Renal cortex interstitium (tissue), 11 donors: ENCODE results near the gene RBM15. TPM values are rescaled to one million over a fixed set of nuclear protein-coding genes. Genes with fewer than 3 reads are reported as not detected.

Experiments
- DNase-seq, 11 donors: peaks; one replicate each; pipeline ENCODE4 v3.0.0-alpha.2; 2013; ENCODE audit warnings: low read depth in 9 of 11, low spot score in 4 of 11; ENCODE audit errors: extremely low read depth in 1 of 11
- polyA plus RNA-seq, 3 donors: library from polyadenylated mRNA; unstranded; fragments of 120-200 nt; gene quantifications; one replicate each; pipeline ENCODE4 v1.2.1, GENCODE V29; 2013; ENCODE audit not compliant: insufficient read length in 3 of 3

The RBM15 gene
- polyA plus RNA-seq, 3 donors = 11.6 to 14.7 (median 11.9) TPM

DNA sequence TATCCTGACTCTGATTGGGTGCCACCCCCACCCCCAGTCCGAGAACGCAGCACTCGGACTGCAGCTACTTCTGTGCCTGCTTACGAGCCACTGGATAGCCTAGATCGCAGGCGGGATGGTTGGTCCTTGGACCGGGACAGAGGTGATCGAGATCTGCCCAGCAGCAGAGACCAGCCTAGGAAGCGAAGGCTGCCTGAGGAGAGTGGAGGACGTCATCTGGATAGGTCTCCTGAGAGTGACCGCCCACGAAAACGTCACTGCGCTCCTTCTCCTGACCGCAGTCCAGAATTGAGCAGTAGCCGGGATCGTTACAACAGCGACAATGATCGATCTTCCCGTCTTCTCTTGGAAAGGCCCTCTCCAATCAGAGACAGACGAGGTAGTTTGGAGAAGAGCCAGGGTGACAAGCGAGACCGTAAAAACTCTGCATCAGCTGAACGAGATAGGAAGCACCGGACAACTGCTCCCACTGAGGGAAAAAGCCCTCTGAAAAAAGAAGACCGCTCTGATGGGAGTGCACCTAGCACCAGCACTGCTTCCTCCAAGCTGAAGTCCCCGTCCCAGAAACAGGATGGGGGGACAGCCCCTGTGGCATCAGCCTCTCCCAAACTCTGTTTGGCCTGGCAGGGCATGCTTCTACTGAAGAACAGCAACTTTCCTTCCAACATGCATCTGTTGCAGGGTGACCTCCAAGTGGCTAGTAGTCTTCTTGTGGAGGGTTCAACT lies 2.1 kb downstream of the RBM15 start:
- DNase-seq = no peak

GRCh38 chr1:110341872-110342331 lies 2.7 kb downstream of the RBM15 start:
- DNase-seq = no peak

- DNase-seq = no peak
These were observed 4.1 kb downstream of the RBM15 start for GRCh38 chr1:110343249-110343648.

GRCh38 chr1:110344152-110344551 lies 5.0 kb downstream of the RBM15 start:
- no peak for DNase-seq

- DNase-seq = no peak
These were observed 6.3 kb downstream of the RBM15 start for GRCh38 chr1:110345480-110345879.

GRCh38 chr1:110346690-110347089 lies 7.5 kb downstream of the RBM15 start:
- no peak for DNase-seq

GRCh38 chr1:110347182-110347893 lies 8.2 kb downstream of the RBM15 start:
- DNase-seq = no peak

DNA sequence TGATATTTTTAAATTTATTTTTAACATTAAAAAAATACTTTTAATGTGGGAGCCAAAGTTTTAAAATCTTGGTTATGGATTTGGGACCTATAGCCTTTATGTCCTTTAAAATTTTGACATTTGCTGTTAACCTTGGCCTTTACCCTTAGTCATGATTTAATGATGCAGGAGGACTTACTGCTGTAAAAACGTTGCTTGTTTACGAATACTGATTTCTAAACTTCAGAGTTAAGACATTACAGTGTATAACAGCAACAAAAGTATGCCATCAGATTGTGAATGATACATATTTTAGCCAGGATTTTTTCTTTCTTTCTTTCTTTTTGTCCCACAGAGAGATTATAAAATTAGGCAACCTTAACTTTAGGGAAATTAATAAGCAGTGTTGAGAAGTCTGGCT lies 8.9 kb downstream of the RBM15 start:
- no peak for DNase-seq

DNA sequence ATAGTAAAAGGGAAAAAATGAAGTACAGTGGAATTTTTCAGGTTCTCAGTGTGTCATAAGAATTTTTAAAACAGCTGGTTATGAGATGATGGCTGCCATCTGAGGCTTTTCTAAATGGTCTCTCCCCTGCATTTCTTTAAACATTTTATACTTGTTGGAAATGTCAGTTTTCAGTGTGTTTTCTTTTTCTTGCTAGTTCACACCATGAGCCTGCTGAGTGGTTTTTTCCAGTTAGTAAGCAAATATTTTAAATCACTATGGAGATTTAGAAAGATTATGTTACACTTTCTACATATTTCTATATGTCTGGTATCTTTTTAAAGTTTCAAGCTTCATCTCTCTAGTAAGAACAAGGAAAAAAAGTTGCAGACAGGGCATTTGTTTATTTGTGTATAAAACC lies 9.6 kb downstream of the RBM15 start:
- no peak for DNase-seq

DNA sequence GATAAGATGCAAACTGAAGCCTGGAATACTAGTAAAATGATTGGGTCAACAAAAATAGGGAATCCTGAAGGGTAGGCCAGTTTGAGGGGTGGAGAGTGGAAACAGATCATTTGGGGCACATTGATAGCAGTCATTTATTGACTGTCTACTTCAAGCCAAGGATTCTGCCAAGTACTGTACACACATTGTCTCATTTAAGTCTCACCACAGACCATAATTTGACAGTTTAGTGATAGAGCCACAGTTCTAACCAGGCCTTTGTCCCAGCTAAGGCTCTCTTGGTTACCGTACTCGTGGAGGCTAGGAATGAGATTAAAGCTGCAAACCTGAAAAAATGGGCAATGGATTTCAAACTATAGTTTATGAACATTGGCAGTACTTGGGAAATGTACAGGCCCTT lies 11.2 kb downstream of the RBM15 start:
- no peak for DNase-seq

GRCh38 chr1:110355321-110355720 lies 16.1 kb downstream of the RBM15 start:
- DNase-seq = no peak

DNA sequence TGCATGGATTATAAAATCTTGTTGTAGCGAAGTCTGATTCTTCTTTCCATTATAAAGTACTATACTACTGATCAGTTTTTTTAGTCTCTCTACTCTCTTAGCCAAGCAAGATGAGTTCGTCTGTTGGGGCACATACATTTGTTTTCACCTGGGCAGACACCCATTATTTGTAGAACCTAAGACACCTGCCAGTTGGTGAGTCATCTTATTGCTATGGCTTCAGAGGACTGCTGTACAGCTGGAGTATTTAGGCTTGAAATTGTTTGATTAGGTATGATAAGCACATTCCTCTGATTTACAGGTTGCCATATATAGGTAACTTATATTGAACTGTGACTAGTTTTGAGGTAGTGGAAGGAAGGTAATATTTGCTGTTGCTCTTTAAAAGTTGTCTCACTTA lies 17.2 kb downstream of the RBM15 start:
- no peak for DNase-seq

GRCh38 chr1:110360431-110360830 lies 21.3 kb downstream of the RBM15 start:
- no peak for DNase-seq

GRCh38 chr1:110361856-110362255 lies 22.7 kb downstream of the RBM15 start:
- no peak for DNase-seq

- DNase-seq = no peak
These were observed 25.0 kb downstream of the RBM15 start for GRCh38 chr1:110364221-110364620.

- no peak for DNase-seq
These were observed 31.6 kb downstream of the RBM15 start for GRCh38 chr1:110370827-110371226.

- no peak for DNase-seq
These were observed 36.3 kb downstream of the RBM15 start for GRCh38 chr1:110375490-110375889.

GRCh38 chr1:110380672-110381283 lies 41.6 kb downstream of the RBM15 start:
- DNase-seq = no peak

DNA sequence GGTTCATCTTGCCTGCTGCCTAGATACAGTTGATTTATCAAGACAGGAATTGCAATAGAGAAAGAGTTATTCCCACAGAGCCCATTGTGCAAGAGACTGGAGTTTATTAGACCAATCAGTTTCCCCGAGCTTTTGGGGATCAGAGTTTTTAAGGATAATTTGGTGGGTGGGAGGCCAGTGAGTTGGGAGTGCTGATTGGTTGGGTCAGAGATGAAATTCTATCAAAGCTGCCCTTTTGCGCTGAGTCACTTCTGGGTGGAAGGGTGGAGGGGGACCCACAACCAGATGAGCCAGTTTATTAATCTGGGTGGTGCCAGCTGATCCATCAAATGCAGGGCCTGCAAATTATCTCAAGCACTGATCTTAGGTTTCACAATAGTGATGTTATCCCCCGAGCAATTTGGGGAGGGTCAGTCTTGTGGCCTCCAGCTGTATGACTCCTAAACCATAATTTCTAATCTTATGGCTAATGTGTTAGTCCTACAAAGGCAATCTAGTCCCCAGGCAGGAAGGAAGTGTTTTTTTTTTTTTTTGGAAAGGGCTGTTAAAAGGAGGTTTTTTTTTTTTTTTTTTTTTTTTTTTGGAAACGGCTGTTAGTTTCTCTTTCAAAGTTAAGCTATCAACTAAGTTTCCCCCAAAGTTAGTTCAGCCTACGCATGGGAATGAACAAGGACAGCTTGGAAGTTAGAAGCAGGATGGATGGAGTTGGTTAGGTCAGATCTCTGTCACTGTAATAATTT lies 44.2 kb downstream of the RBM15 start:
- no peak for DNase-seq
